DND-41 (cell line): Measurements from ENCODE around the gene GRIFIN.

Source experiments
- ATAC-seq: fragments of 200-7000 bp; cut with Tn5 transposase; 3 replicates; pipeline ENCODE4 v1.9.1; 2021; ENCODE audit warnings: low read depth; ENCODE audit not compliant: insufficient read depth
- DNase-seq: peaks from one replicate; pipeline ENCODE4 v3.0.0-alpha.2; 2020
- H2AFZ ChIP-seq: 2 replicates; pipeline ENCODE4 v1.6.0; 2012; ENCODE audit warnings: low read depth, low read length
- H3K27ac ChIP-seq: 2 replicates; pipeline ENCODE4 v1.5.1; 2012; ENCODE audit warnings: low read length, inconsistent platforms
- H3K27me3 ChIP-seq: fragments of 200-600 bp; sonication (generic); 2 replicates; pipeline ENCODE4 v1.6.0; 2012; ENCODE audit warnings: low read length, mild to moderate bottlenecking, inconsistent platforms; ENCODE audit not compliant: insufficient read depth, poor library complexity
- H3K36me3 ChIP-seq: 2 replicates; pipeline ENCODE4 v1.5.1; 2012; ENCODE audit warnings: low read length, inconsistent platforms; ENCODE audit not compliant: insufficient read depth
- H3K4me1 ChIP-seq: 2 replicates; pipeline ENCODE4 v1.5.1; 2012; ENCODE audit warnings: mild to moderate bottlenecking, low read length; ENCODE audit not compliant: insufficient read depth
- H3K4me2 ChIP-seq: 2 replicates; pipeline ENCODE4 v1.6.0; 2012; ENCODE audit warnings: mild to moderate bottlenecking, moderate library complexity, low read length, inconsistent platforms; ENCODE audit not compliant: insufficient read depth
- H3K4me3 ChIP-seq, 2 experiments: fragments of 200-600 bp in 1 of 2; shearing (Covaris generic) in 1 of 2; 2 replicates each; pipeline ENCODE4 v1.5.1; 2012 to 2016; ENCODE audit warnings: inconsistent platforms in 2 of 2, low read length in 2 of 2, mild to moderate bottlenecking in 2 of 2, low read depth in 1 of 2, moderate library complexity in 1 of 2
- H3K79me2 ChIP-seq: 2 replicates; pipeline ENCODE4 v1.6.0; 2012; ENCODE audit warnings: low read length, inconsistent platforms; ENCODE audit not compliant: insufficient read depth
- H3K9ac ChIP-seq: 2 replicates; pipeline ENCODE4 v1.6.0; 2012; ENCODE audit warnings: low read depth, mild to moderate bottlenecking, inconsistent platforms, low read length, moderate library complexity
- H3K9me3 ChIP-seq: 2 replicates; pipeline ENCODE4 v1.5.1; 2012; ENCODE audit warnings: low read length, moderate library complexity, mild to moderate bottlenecking, inconsistent platforms; ENCODE audit not compliant: insufficient read depth, severe bottlenecking
- H4K20me1 ChIP-seq: 2 replicates; pipeline ENCODE4 v1.6.0; 2012; ENCODE audit warnings: low read length; ENCODE audit not compliant: insufficient read depth
- EZH2 ChIP-seq: IDR thresholded peaks from 3 replicates; pipeline ENCODE4 v1.6.1; 2012; ENCODE audit warnings: borderline replicate concordance, low read depth, mild to moderate bottlenecking, moderate library complexity, low read length, inconsistent platforms; ENCODE audit not compliant: severe bottlenecking
- TF ChIP-seq, protein P1 (sequence below): IDR thresholded peaks from 2 replicates; pipeline ENCODE4 v1.5.1; 2012; ENCODE audit warnings: borderline replicate concordance, low read length, moderate library complexity, mild to moderate bottlenecking; ENCODE audit not compliant: poor library complexity, severe bottlenecking; ENCODE audit errors: extremely low read depth

GRIFIN gene

DNA sequence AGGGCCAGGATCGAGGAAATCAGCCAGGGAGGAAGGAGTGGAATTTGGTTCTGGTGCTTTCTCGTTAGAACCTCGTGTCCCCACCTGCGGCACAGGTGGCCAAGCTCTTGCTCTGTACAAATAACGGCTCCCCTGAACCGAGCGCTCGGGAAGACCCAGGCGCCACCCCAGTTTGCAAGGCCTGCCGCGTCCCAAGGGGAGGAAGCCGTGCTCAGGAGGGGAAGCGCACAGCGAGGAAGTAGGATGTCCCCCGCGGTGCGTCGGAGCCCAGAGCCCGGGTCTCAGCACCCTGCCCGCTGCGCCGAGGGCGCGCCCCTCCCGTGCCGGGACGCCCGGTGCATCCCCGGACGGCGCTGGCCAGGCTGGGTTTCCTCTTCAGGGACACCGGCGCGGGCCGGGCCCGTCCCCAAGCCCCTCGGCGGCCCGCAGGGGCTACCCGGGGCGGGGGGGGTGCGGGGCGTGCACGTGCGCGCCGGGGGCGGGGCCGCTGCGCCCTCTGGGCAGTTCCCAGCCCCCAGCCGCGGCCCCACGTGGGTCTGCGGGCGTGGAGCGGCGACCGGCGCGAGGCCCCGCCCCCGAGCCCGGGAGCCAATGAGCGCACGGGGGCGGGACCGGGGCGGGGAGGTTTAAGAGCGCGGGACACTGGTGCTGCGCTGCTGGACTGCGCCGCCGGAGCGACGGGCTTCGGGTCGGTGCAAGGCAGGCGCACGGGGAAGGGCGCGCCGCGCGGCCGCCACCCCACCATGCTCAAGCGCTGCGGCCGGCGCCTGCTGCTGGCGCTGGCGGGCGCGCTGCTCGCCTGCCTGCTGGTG, 43.1 kb upstream of the GRIFIN start, which contains the start of gene LFNG:
TSS of gene LFNG (plus strand) at position 656 of the 812 bp plus-strand sequence. CDS start at position 744, 88 bp downstream.
- Histone ChIP-seq H4K20me1 (peaks cover 24% of the 10 kb centered on the region), H3K4me1 (peaks cover 39% of the 10 kb centered on the region), H3K9ac (peak within 1 kb of the TSS; percentile 43), H3K79me2 (no peaks in the 10 kb centered on the region), H3K9me3 (no peaks in the 10 kb centered on the region), H3K27me3 (peaks cover 8% of the 10 kb centered on the region), H3K4me3 (peak within 1 kb of the TSS in 1 of 2 experiments; percentile 54; a peak in 2 of 4 replicates), H3K27ac (no peak within 1 kb of the TSS), H2AFZ (peak within 1 kb of the TSS; percentile 53; the same call in 1 of the 2 replicates), H3K4me2 (peak within 1 kb of the TSS; percentile 77), H3K36me3 (no peaks in the 10 kb centered on the region)
- TF ChIP-seq, protein P1, sequence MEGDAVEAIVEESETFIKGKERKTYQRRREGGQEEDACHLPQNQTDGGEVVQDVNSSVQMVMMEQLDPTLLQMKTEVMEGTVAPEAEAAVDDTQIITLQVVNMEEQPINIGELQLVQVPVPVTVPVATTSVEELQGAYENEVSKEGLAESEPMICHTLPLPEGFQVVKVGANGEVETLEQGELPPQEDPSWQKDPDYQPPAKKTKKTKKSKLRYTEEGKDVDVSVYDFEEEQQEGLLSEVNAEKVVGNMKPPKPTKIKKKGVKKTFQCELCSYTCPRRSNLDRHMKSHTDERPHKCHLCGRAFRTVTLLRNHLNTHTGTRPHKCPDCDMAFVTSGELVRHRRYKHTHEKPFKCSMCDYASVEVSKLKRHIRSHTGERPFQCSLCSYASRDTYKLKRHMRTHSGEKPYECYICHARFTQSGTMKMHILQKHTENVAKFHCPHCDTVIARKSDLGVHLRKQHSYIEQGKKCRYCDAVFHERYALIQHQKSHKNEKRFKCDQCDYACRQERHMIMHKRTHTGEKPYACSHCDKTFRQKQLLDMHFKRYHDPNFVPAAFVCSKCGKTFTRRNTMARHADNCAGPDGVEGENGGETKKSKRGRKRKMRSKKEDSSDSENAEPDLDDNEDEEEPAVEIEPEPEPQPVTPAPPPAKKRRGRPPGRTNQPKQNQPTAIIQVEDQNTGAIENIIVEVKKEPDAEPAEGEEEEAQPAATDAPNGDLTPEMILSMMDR, result no peak
- TF ChIP-seq EZH2, result no peak
- peak; percentile 81 for ATAC-seq
- peak; percentile 80 for DNase-seq

DNA sequence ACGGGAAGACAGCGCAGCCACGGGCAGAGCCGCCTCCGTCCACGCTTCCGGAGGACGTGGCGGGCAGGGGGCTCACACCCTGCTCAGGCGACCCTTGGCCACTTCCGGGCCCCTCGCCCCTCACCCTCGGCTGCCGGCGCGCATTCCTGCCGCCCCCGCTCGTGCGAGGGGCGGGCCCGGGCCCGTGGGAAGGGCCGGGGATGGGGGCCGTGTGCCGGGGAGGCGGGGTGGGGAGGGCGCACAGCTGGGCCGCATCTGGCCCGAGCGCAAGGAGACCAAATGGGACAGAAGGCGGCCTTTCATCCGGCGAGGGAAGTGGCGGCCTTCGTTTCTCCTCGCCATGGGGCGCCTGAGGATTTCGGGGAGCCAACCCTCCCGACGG, 42.5 kb upstream of the GRIFIN start:
- H3K4me3 ChIP-seq, result peak overlapping the region in 1 of 2 experiments; percentile 54; a peak in 2 of 4 replicates
- no peak for TF ChIP-seq EZH2
- TF ChIP-seq, protein P1, result no peak
- H3K4me1 ChIP-seq, result peaks cover 39% of the 10 kb centered on the region
- DNase-seq (no peak), ATAC-seq (no peak)
- no peaks in the 10 kb centered on the region for H3K79me2 ChIP-seq
- H3K9ac ChIP-seq, result peak overlapping the region; percentile 39; the same call in 1 of the 2 replicates
- peak overlapping the region; percentile 77 for H3K4me2 ChIP-seq
- no peaks in the 10 kb centered on the region for H3K9me3 ChIP-seq
- H4K20me1 ChIP-seq, result peaks cover 24% of the 10 kb centered on the region
- H3K27me3 ChIP-seq, result peaks cover 8% of the 10 kb centered on the region
- H3K27ac ChIP-seq, result no peak overlapping the region
- H2AFZ ChIP-seq, result peak overlapping the region; percentile 53; the same call in 1 of the 2 replicates
- no peaks in the 10 kb centered on the region for H3K36me3 ChIP-seq

DNA sequence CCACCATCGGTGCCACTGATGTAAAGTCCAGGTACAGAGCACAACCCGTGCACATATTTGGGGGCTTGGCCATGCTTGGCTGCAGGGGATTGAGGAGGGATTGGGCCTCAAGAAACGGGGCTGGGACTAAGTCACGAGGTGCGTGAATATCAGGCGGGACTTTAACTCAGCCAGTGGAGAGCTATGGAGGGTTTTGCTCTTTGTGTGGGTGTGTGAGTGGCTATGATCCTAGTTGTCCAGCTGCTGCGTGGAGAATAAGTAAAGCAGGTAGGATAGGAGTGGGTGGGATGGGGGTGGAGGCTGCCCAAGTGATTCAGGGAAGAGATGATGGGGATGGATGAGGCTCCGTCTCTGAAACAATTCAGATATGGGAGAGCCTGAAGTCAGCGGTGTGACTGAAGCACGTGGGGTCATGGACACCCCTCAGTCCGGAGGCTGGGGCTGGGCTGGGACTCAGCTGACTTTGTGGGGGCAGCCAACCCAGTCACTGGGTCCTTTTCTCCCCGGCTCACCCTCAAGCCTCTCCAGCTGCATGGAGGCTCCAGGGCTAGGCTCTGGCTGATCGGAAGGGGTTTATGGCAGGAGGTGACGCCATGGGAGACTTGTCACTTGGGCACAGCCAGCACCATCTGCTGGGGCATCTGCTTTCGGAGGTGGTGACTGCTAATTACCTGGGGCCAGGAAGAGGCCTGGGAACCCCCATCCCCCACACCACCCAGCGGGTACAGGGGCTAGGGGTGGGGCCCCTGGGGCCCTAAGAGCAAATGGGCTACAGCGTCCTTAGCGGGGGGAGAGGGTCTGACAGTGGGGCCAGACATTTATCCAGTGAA, 41.7 kb upstream of the GRIFIN start:
- Histone ChIP-seq H3K27ac (no peak overlapping the region), H4K20me1 (peaks cover 20% of the 10 kb centered on the region), H3K27me3 (peaks cover 8% of the 10 kb centered on the region), H3K79me2 (no peaks in the 10 kb centered on the region), H3K9me3 (no peaks in the 10 kb centered on the region), H3K9ac (no peak overlapping the region), H3K4me3 (no peak overlapping the region), H3K4me1 (peaks cover 34% of the 10 kb centered on the region), H2AFZ (no peak overlapping the region), H3K4me2 (no peak overlapping the region), H3K36me3 (no peaks in the 10 kb centered on the region)
- ATAC-seq (no peak), DNase-seq (no peak)
- no peak for TF ChIP-seq EZH2
- TF ChIP-seq, protein P1, result no peak
